ENCODE results near the gene NGF.

Gene NGF

GRCh38 chr1:115277276-115277675 is 60.8 kb downstream of the NGF start:
- no peak for DNase-seq

- no peak for DNase-seq
These were observed 62.8 kb downstream of the NGF start for GRCh38 chr1:115275216-115275615.

GRCh38 chr1:115274467-115274866 is 63.6 kb downstream of the NGF start:
- no peak for DNase-seq

- DNase-seq = no peak
These were observed 71.2 kb downstream of the NGF start for GRCh38 chr1:115266729-115267421.

GRCh38 chr1:115265099-115265498 is 73.0 kb downstream of the NGF start:
- DNase-seq = no peak

GRCh38 chr1:115262886-115263285 is 75.2 kb downstream of the NGF start:
- no peak for DNase-seq

- no peak for DNase-seq
These were observed 76.6 kb downstream of the NGF start for GRCh38 chr1:115261496-115261895.

- no peak for DNase-seq
These were observed 79.7 kb downstream of the NGF start for GRCh38 chr1:115258302-115258866.

- no peak for DNase-seq
These were observed 80.5 kb downstream of the NGF start for GRCh38 chr1:115257591-115257990.

GRCh38 chr1:115255154-115255553 is 82.9 kb downstream of the NGF start:
- DNase-seq = no peak

- no peak for DNase-seq
These were observed 85.5 kb downstream of the NGF start for GRCh38 chr1:115252585-115252984.

- no peak for DNase-seq
These were observed 86.2 kb downstream of the NGF start for GRCh38 chr1:115251856-115252255.

- no peak for DNase-seq
These were observed 86.7 kb downstream of the NGF start for GRCh38 chr1:115251340-115251748.

GRCh38 chr1:115246526-115246925 is 91.5 kb downstream of the NGF start:
- DNase-seq = no peak

GRCh38 chr1:115245227-115245626 is 92.8 kb downstream of the NGF start:
- DNase-seq = no peak

- DNase-seq = no peak
These were observed 95.5 kb downstream of the NGF start for GRCh38 chr1:115242543-115242942.

- DNase-seq = no peak
These were observed 96.7 kb downstream of the NGF start for GRCh38 chr1:115241309-115241708.

- no peak for DNase-seq
These were observed 97.8 kb downstream of the NGF start for GRCh38 chr1:115240297-115240696.

- no peak for DNase-seq
These were observed 98.6 kb downstream of the NGF start for GRCh38 chr1:115239426-115239825.

- no peak for DNase-seq
These were observed 99.0 kb downstream of the NGF start for GRCh38 chr1:115239148-115239422.

- DNase-seq = no peak
These were observed 99.5 kb downstream of the NGF start for GRCh38 chr1:115238336-115239147.

GRCh38 chr1:115237507-115237906 is 100.5 kb downstream of the NGF start:
- no peak for DNase-seq

GRCh38 chr1:115237023-115237422 is 101.0 kb downstream of the NGF start:
- DNase-seq = no peak
